ENCODE results near the gene RARB. TPM values are rescaled to one million over a fixed set of nuclear protein-coding genes. Genes with fewer than 3 reads are reported as not detected.

The RARB gene
- polyA plus RNA-seq, 1 donor (not counting 4 experiments of a cell fraction or from before 2014, with no cell fraction given), result 0.03 TPM

GRCh38 chr3:25558121-25558520 lies 130.1 kb downstream of the RARB start:
- no peak overlapping the region for H3K9ac ChIP-seq (ENCODE audit: control insufficient read depth, extremely low read depth, insufficient read depth, low read length)
- dilution Hi-C loops (cut with MboI; ENCODE audit: extremely low pct_ligation_motif_present, low sequenced_read_pairs), result no loop called here
- H3K27ac ChIP-seq (ENCODE audit: control insufficient read depth, insufficient read depth, low read length), result no peak overlapping the region
- H2AFZ ChIP-seq (ENCODE audit: control insufficient read depth, low read length), result no peak overlapping the region
- no peaks in the 10 kb centered on the region for H3K9me1 ChIP-seq (ENCODE audit: control insufficient read depth, extremely low read depth, insufficient read depth, low read length)
- no peak overlapping the region for H3K4me2 ChIP-seq (ENCODE audit: control insufficient read depth, extremely low read depth, insufficient read depth, low read depth, low read length)
- DNase-seq (ENCODE audit: low read depth, low spot score) (no peak), FAIRE-seq (no peak)
- TF ChIP-seq, protein P1, sequence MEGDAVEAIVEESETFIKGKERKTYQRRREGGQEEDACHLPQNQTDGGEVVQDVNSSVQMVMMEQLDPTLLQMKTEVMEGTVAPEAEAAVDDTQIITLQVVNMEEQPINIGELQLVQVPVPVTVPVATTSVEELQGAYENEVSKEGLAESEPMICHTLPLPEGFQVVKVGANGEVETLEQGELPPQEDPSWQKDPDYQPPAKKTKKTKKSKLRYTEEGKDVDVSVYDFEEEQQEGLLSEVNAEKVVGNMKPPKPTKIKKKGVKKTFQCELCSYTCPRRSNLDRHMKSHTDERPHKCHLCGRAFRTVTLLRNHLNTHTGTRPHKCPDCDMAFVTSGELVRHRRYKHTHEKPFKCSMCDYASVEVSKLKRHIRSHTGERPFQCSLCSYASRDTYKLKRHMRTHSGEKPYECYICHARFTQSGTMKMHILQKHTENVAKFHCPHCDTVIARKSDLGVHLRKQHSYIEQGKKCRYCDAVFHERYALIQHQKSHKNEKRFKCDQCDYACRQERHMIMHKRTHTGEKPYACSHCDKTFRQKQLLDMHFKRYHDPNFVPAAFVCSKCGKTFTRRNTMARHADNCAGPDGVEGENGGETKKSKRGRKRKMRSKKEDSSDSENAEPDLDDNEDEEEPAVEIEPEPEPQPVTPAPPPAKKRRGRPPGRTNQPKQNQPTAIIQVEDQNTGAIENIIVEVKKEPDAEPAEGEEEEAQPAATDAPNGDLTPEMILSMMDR (optimal IDR thresholded peaks at IDR 0.05 in 1 of 3, IDR thresholded peaks at IDR 0.05 in 1 of 3, conservative IDR thresholded peaks at IDR 0.05 in 1 of 3; ENCODE audit: extremely low read depth in 1 of 3, insufficient read depth in 2 of 3, low read length in 3 of 3), result no peak
- no peak for TF ChIP-seq EZH2 (IDR thresholded peaks at IDR 0.05; ENCODE audit: low read length)
- no peak overlapping the region for H3K4me3 ChIP-seq (ENCODE audit: control insufficient read depth in 2 of 3, extremely low read depth in 1 of 3, insufficient read depth in 2 of 3, low read depth in 1 of 3, low read length in 3 of 3)
- no peaks in the 10 kb centered on the region for H3K27me3 ChIP-seq (ENCODE audit: control insufficient read depth, extremely low read depth, insufficient read depth, low read length)
- H3K9me3 ChIP-seq (ENCODE audit: control insufficient read depth, low read depth, low read length), result no peaks in the 10 kb centered on the region
- H3K4me1 ChIP-seq (ENCODE audit: control insufficient read depth, extremely low read depth, insufficient read depth, low read length), result no peaks in the 10 kb centered on the region
- no peaks in the 10 kb centered on the region for H4K20me1 ChIP-seq (ENCODE audit: control insufficient read depth, extremely low read depth, insufficient read depth, low read length)
- no peaks in the 10 kb centered on the region for H3K79me2 ChIP-seq (ENCODE audit: control insufficient read depth, insufficient read depth, low read length)
- no peaks in the 10 kb centered on the region for H3K36me3 ChIP-seq (ENCODE audit: control insufficient read depth in 2 of 2, extremely low read depth in 1 of 2, insufficient read depth in 2 of 2, low read length in 2 of 2)

- no peak overlapping the region for H3K9ac ChIP-seq (ENCODE audit: control insufficient read depth, extremely low read depth, insufficient read depth, low read length)
- TF ChIP-seq, protein P1 (optimal IDR thresholded peaks at IDR 0.05 in 1 of 3, IDR thresholded peaks at IDR 0.05 in 1 of 3, conservative IDR thresholded peaks at IDR 0.05 in 1 of 3; ENCODE audit: extremely low read depth in 1 of 3, insufficient read depth in 2 of 3, low read length in 3 of 3), result no peak
- TF ChIP-seq EZH2 (IDR thresholded peaks at IDR 0.05; ENCODE audit: low read length), result no peak
- FAIRE-seq (no peak), DNase-seq (ENCODE audit: low read depth, low spot score) (no peak)
- no peaks in the 10 kb centered on the region for H3K27me3 ChIP-seq (ENCODE audit: control insufficient read depth, extremely low read depth, insufficient read depth, low read length)
- H3K4me1 ChIP-seq (ENCODE audit: control insufficient read depth, extremely low read depth, insufficient read depth, low read length), result no peaks in the 10 kb centered on the region
- H3K4me2 ChIP-seq (ENCODE audit: control insufficient read depth, extremely low read depth, insufficient read depth, low read depth, low read length), result no peak overlapping the region
- no peaks in the 10 kb centered on the region for H3K9me1 ChIP-seq (ENCODE audit: control insufficient read depth, extremely low read depth, insufficient read depth, low read length)
- H3K27ac ChIP-seq (ENCODE audit: control insufficient read depth, insufficient read depth, low read length), result no peak overlapping the region
- H4K20me1 ChIP-seq (ENCODE audit: control insufficient read depth, extremely low read depth, insufficient read depth, low read length), result no peaks in the 10 kb centered on the region
- no peak overlapping the region for H2AFZ ChIP-seq (ENCODE audit: control insufficient read depth, low read length)
- H3K9me3 ChIP-seq (ENCODE audit: control insufficient read depth, low read depth, low read length), result no peaks in the 10 kb centered on the region
- H3K4me3 ChIP-seq (ENCODE audit: control insufficient read depth in 2 of 3, extremely low read depth in 1 of 3, insufficient read depth in 2 of 3, low read depth in 1 of 3, low read length in 3 of 3), result no peak overlapping the region
- dilution Hi-C loops (cut with MboI; ENCODE audit: extremely low pct_ligation_motif_present, low sequenced_read_pairs), result no loop called here
- H3K79me2 ChIP-seq (ENCODE audit: control insufficient read depth, insufficient read depth, low read length), result no peaks in the 10 kb centered on the region
- H3K36me3 ChIP-seq (ENCODE audit: control insufficient read depth in 2 of 2, extremely low read depth in 1 of 2, insufficient read depth in 2 of 2, low read length in 2 of 2), result no peaks in the 10 kb centered on the region
Measured at GRCh38 chr3:25558796-25559195, 130.7 kb downstream of the RARB start.
